Common myeloid progenitor, CD34-positive (primary cell): ENCODE data around the gene SEH1L.

Experiments used
- CTCF ChIA-PET: fragments of 350-600 bp; sonication (Branson Sonifier 250); formaldehyde crosslinking; loops from one replicate; lab custom pipeline; 2021; ENCODE audit warnings: antibody characterized with exemption; lab: Charles Lee
- POLR2A ChIA-PET: fragments of 350-600 bp; sonication (Branson Sonifier 250); formaldehyde crosslinking; loops from one replicate; lab custom pipeline; 2021; ENCODE audit warnings: antibody characterized with exemption; lab: Charles Lee
- DNase-seq, 3 donors: peaks; one replicate each; pipeline versions ENCODE4 v3.0.0 to v3.0.0-alpha.2; 2013
- H3K27ac ChIP-seq, 2 experiments: 1 replicate in 1 of 2; 2 replicates in 1 of 2; pipeline ENCODE4 v1.7.0; 2013; ENCODE audit warnings: inconsistent platforms in 2 of 2, low read length in 2 of 2, mild to moderate bottlenecking in 2 of 2, low read depth in 1 of 2, moderate library complexity in 1 of 2; ENCODE audit not compliant: severe bottlenecking in 2 of 2, insufficient read depth in 1 of 2, poor library complexity in 1 of 2
- H3K27me3 ChIP-seq, 5 experiments: replicated peaks in 2 of 5; 1 replicate in 3 of 5; 2 replicates in 2 of 5; pipeline versions ENCODE4 v1.6.1 to v1.7.0; 2013; ENCODE audit warnings: low read length in 4 of 5, mild to moderate bottlenecking in 2 of 5, moderate library complexity in 2 of 5, inconsistent platforms in 1 of 5; ENCODE audit not compliant: insufficient read depth in 5 of 5, control insufficient read depth in 4 of 5
- H3K36me3 ChIP-seq, 4 experiments: 1 replicate in 2 of 4; 2 replicates in 2 of 4; pipeline versions ENCODE4 v1.6.1 to v1.7.0; 2013; ENCODE audit warnings: low read length in 3 of 4, control low read depth in 1 of 4, mild to moderate bottlenecking in 1 of 4; ENCODE audit not compliant: control insufficient read depth in 4 of 4, insufficient read depth in 4 of 4
- H3K4me1 ChIP-seq, 4 experiments: 1 replicate in 3 of 4; 2 replicates in 1 of 4; pipeline versions ENCODE4 v1.6.1 to v1.7.1; 2013; ENCODE audit warnings: low read length in 3 of 4, mild to moderate bottlenecking in 3 of 4, control low read depth in 1 of 4, inconsistent platforms in 1 of 4, moderate library complexity in 1 of 4; ENCODE audit not compliant: control insufficient read depth in 4 of 4, insufficient read depth in 4 of 4; ENCODE audit errors: control extremely low read depth in 1 of 4
- H3K4me3 ChIP-seq, 7 experiments: 1 replicate in 4 of 7; 2 replicates in 3 of 7; pipeline versions ENCODE4 v1.5.1 to v1.7.0; 2013; ENCODE audit warnings: mild to moderate bottlenecking in 7 of 7, low read length in 6 of 7, moderate library complexity in 6 of 7, inconsistent platforms in 2 of 7, low read depth in 2 of 7, control low read depth in 1 of 7; ENCODE audit not compliant: insufficient read depth in 4 of 7, control insufficient read depth in 1 of 7; ENCODE audit errors: extremely low read depth in 1 of 7
- H3K9me3 ChIP-seq, 5 experiments: 1 replicate in 4 of 5; 2 replicates in 1 of 5; pipeline versions ENCODE4 v1.6.1 to v1.7.1; 2013; ENCODE audit warnings: low read length in 4 of 5, mild to moderate bottlenecking in 2 of 5, inconsistent platforms in 1 of 5, low read depth in 1 of 5, moderate library complexity in 1 of 5; ENCODE audit not compliant: control insufficient read depth in 4 of 5, insufficient read depth in 2 of 5; ENCODE audit errors: control extremely low read depth in 1 of 5
- WGBS: methylation state at CpG from one replicate; pipeline ENCODE4 v1.1.5; 2013; ENCODE audit not compliant: insufficient coverage; 5-methylcytosine and 5-hydroxymethylcytosine counted together

The SEH1L gene

GRCh38 chr18:12908706-12909105 is 39.1 kb upstream of the SEH1L start:
- peaks cover 0 to 6% (median 5%) of the 10 kb centered on the region in 5 experiments for H3K9me3 ChIP-seq
- ChIA-PET POLR2A (no interaction called here), CTCF (interaction anchor here (0.7 to 7.3 kb wide), 2 partner anchors 17 to 190 kb away, joined by 3 to 44 read pairs; no protein-coding TSS in a partner anchor)
- peaks cover 0 to 16% (median 15%) of the 10 kb centered on the region in 4 experiments for H3K4me1 ChIP-seq
- H3K27me3 ChIP-seq = peaks cover 0 to 30% (median 10%) of the 10 kb centered on the region in 5 experiments
- no peak overlapping the region for H3K27ac ChIP-seq
- DNase-seq = no peak
- no peak overlapping the region for H3K4me3 ChIP-seq
- 100% methylated on average over 3 of the region's 4 CpGs for WGBS
- no peaks in the 10 kb centered on the region for H3K36me3 ChIP-seq

DNA sequence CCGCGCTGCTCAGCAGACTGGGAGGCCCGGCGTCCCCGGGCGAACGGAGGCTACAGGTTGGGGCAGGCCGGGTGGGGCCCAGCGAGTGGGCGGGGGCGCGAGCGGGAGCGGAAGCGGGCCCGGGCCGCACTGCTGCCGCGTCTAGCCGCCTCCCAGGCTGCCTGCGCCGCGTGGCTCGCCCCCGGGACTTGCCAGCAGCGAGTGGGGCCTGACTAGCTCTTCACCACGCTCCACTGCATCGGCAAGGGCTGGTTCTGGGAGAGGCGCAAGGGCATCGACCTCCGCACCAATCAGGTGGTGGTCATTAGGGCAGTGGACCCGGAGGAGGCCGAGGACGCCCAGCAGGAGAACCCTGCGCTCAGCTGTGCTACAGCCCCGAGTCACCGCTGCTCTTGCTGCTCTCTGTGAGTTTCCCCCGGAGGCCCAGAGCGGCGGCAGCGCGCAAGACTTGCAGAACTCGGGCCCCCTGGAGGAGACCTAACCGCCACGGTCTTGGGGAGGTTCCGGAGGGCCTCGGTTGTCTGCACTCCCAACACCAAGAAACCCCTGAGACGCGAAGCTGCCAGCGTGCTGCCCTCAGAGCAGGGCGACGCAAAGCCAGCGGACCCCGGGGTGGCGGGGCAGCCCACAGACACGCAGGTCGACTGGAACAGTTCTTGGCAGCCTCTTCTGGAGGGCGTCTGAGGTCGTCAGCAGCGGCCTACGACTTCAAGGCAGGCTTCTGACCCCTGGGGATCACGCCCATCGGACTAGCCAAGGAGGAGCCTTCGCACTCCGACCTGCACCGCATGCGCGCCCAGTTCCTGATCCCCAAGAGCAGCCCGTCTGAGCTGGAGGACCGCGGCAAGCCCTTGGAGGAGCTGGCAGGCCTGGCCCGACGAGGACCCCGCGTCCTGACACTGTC is 36.5 kb upstream of the SEH1L start:
- CTCF ChIA-PET = interaction anchor here (1.0 to 1.7 kb wide), 4 partner anchors 19 to 196 kb away, joined by 3 to 5 read pairs (median 3); no protein-coding TSS in a partner anchor
- H3K27me3 ChIP-seq = peaks cover 0 to 30% (median 10%) of the 10 kb centered on the region in 5 experiments
- peak; percentile 56 to 77 (median 71) for DNase-seq
- peak overlapping the region; percentile 4 to 69 (median 46) for H3K4me3 ChIP-seq
- no peak overlapping the region for H3K27ac ChIP-seq
- WGBS = 8% methylated on average over 70 of the region's 75 CpGs
- POLR2A ChIA-PET = interaction anchor here (0.6 to 2.2 kb wide), 3 partner anchors 13 to 209 kb away, joined by 3 to 4 read pairs (median 4); partner anchors contain the start of genes CEP76 and PTPN2
- H3K4me1 ChIP-seq = peaks cover 0 to 14% (median 11%) of the 10 kb centered on the region in 4 experiments
- peaks cover 0 to 7% (median 5%) of the 10 kb centered on the region in 5 experiments for H3K9me3 ChIP-seq
- H3K36me3 ChIP-seq = no peaks in the 10 kb centered on the region

- 61% methylated on average over 54 of the region's 75 CpGs for WGBS
- peaks cover 0 to 24% (median 10%) of the 10 kb centered on the region in 5 experiments for H3K27me3 ChIP-seq
- H3K36me3 ChIP-seq = no peaks in the 10 kb centered on the region
- no peak overlapping the region for H3K27ac ChIP-seq
- POLR2A ChIA-PET = interaction anchor here (0.6 to 2.2 kb wide), 3 partner anchors 13 to 210 kb away, joined by 3 to 4 read pairs (median 4); partner anchors contain the start of genes CEP76 and PTPN2
- CTCF ChIA-PET = interaction anchor here (1.1 to 1.7 kb wide), 2 partner anchors 21 to 168 kb away, joined by 3 to 5 read pairs; no protein-coding TSS in a partner anchor
- peaks cover 0 to 7% (median 5%) of the 10 kb centered on the region in 5 experiments for H3K9me3 ChIP-seq
- peaks cover 0 to 14% (median 11%) of the 10 kb centered on the region in 4 experiments for H3K4me1 ChIP-seq
- DNase-seq = no peak
- peak overlapping the region in 5 of 7 experiments; percentile 33 to 69 (median 63) for H3K4me3 ChIP-seq
Measured at GRCh38 chr18:12911929-12912703, 35.7 kb upstream of the SEH1L start.

DNA sequence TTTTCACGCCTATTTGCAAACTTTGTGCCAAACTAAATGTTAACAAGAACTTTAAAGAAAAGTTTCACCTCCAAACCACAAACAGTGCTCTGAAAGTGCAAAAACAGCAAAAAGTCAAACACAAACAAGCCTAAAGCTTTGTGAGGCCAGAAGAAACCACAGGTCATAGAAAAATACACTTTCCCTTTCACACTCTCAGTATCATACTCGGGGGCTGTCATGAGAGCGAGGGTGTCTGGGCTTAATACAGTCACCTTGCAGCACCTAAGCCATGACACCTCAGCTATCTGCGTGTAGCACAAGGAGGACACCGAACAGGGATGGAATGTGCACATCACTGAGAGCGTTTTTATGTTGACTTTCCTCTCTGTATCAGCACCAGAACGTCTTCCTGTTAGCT is 26.6 kb upstream of the SEH1L start:
- Histone ChIP-seq H3K4me3 (no peak overlapping the region), H3K36me3 (no peaks in the 10 kb centered on the region), H3K27me3 (no peaks in the 10 kb centered on the region), H3K9me3 (no peaks in the 10 kb centered on the region), H3K27ac (no peak overlapping the region), H3K4me1 (no peaks in the 10 kb centered on the region)
- DNase-seq = peak in 2 of 3 donors; percentile 10 to 27
- ChIA-PET CTCF (interaction anchor here (1.1 to 2.3 kb wide), 3 partner anchors 13 to 177 kb away, joined by 3 to 11 read pairs (median 4); no protein-coding TSS in a partner anchor), POLR2A (interaction anchor here (0.6 kb wide), 1 partner anchor 1073 kb away, joined by 4 read pairs; no protein-coding TSS in a partner anchor)
- WGBS = 70% methylated on average over 7 of the region's 7 CpGs

DNA sequence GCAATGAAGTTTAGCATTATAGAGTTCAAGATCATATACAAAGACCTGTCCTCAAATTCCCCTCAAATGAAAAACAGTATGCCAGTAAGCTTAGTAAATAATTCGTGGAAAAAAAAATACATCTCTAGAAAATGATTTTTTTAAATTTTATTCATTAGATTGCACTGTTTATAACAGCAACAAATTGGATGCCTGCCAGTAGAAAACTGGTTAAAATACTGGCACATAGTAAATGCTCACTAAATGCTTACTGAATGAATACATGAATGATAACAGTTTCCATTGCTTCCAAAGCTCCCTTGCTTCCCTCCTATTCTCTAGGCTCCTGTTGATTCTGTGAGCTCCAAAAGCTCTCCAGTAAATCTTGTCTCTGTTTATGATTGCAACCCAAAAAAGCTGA is 25.5 kb upstream of the SEH1L start:
- no peaks in the 10 kb centered on the region for H3K27me3 ChIP-seq
- CTCF ChIA-PET = interaction anchor here (1.1 to 2.3 kb wide), 3 partner anchors 12 to 178 kb away, joined by 3 to 11 read pairs (median 4); no protein-coding TSS in a partner anchor
- POLR2A ChIA-PET = no interaction called here
- WGBS = no CpG with 5 or more reads among the region's 1 CpG
- H3K4me1 ChIP-seq = no peaks in the 10 kb centered on the region
- DNase-seq = no peak
- H3K4me3 ChIP-seq = no peak overlapping the region
- H3K27ac ChIP-seq = no peak overlapping the region
- H3K36me3 ChIP-seq = no peaks in the 10 kb centered on the region
- H3K9me3 ChIP-seq = no peaks in the 10 kb centered on the region

- ChIA-PET CTCF (interaction anchor here (1.0 to 3.0 kb wide), 4 partner anchors 9 to 198 kb away, joined by 3 to 22 read pairs (median 4); no protein-coding TSS in a partner anchor), POLR2A (no interaction called here)
- H3K9me3 ChIP-seq = no peaks in the 10 kb centered on the region
- no peak overlapping the region for H3K4me3 ChIP-seq
- H3K27ac ChIP-seq = no peak overlapping the region
- no peaks in the 10 kb centered on the region for H3K27me3 ChIP-seq
- no peaks in the 10 kb centered on the region for H3K36me3 ChIP-seq
- DNase-seq = no peak
- WGBS = 98% methylated on average over 6 of the region's 6 CpGs
- H3K4me1 ChIP-seq = no peaks in the 10 kb centered on the region
Measured at GRCh38 chr18:12924616-12925015, 23.2 kb upstream of the SEH1L start.
